IMR-90 (cell line): ENCODE measurements around the gene LRRC4C. TPM values are rescaled to one million over a fixed set of nuclear protein-coding genes. Genes with fewer than 3 reads are reported as not detected.

Experiments
- ATAC-seq: fragments of 200-7000 bp; cut with Tn5 transposase; 2 replicates; pipeline ENCODE4 v1.9.1; 2020; ENCODE audit warnings: low read depth, mild to moderate bottlenecking, moderate library complexity
- BruUV-seq: library from RNA; stranded (reverse); fragments of 400-500 nt; replicated peaks from 2 replicates; lab custom pipeline; 2021; lab: Mats Ljungman, UMichigan
- CTCF ChIA-PET: fragments of 300-600 bp; formaldehyde crosslinking; extraction: SDS; loops from one replicate; lab custom pipeline; 2021; ENCODE audit warnings: antibody characterized with exemption; lab: Yijun Ruan, JAX
- POLR2A ChIA-PET: fragments of 300-600 bp; sonication (Branson Sonifier 250); formaldehyde crosslinking; loops from one replicate; lab custom pipeline; 2022; ENCODE audit warnings: antibody characterized with exemption; ENCODE audit not compliant: unreplicated experiment; lab: Charles Lee
- DNase-seq: peaks from one replicate; pipeline ENCODE4 v3.0.0; 2013
- H2AFZ ChIP-seq: replicated peaks from 2 replicates; pipeline ENCODE3; 2013; ENCODE audit warnings: low read length, mild to moderate bottlenecking; ENCODE audit not compliant: poor library complexity
- H2AK5ac ChIP-seq: 2 replicates; pipeline ENCODE4 v1.6.1; 2013; ENCODE audit warnings: low read depth, low read length, inconsistent platforms
- H2AK9ac ChIP-seq: replicated peaks from 2 replicates; pipeline ENCODE3; 2013; ENCODE audit warnings: mild to moderate bottlenecking, low read depth, low read length, moderate library complexity; ENCODE audit not compliant: poor library complexity
- H2BK120ac ChIP-seq: 2 replicates; pipeline ENCODE4 v1.6.1; 2013; ENCODE audit warnings: low read depth, low read length, inconsistent platforms
- H2BK15ac ChIP-seq: 3 replicates; pipeline ENCODE4 v1.6.1; 2013; ENCODE audit warnings: low read depth, low read length, inconsistent platforms
- H2BK20ac ChIP-seq: 2 replicates; pipeline ENCODE4 v1.6.1; 2013; ENCODE audit warnings: low read depth, mild to moderate bottlenecking, inconsistent platforms, low read length, moderate library complexity
- H2BK5ac ChIP-seq: 2 replicates; pipeline ENCODE4 v1.6.1; 2013; ENCODE audit warnings: mild to moderate bottlenecking, low read depth, low read length, inconsistent platforms; ENCODE audit not compliant: poor library complexity, severe bottlenecking
- H3K14ac ChIP-seq: replicated peaks from 2 replicates; pipeline ENCODE4 v1.6.1; 2013; ENCODE audit warnings: low read depth, low read length, inconsistent platforms
- H3K18ac ChIP-seq: 2 replicates; pipeline ENCODE4 v1.6.1; 2013; ENCODE audit warnings: low read depth, low read length, control low read depth
- H3K23ac ChIP-seq: 2 replicates; pipeline ENCODE4 v1.6.1; 2013; ENCODE audit warnings: low read depth, low read length, inconsistent platforms
- H3K27ac ChIP-seq: 2 replicates; pipeline ENCODE4 v1.5.1; 2013; ENCODE audit warnings: mild to moderate bottlenecking, control low read depth, low read length; ENCODE audit not compliant: insufficient read depth
- H3K27me3 ChIP-seq: 2 replicates; pipeline ENCODE4 v1.6.1; 2013; ENCODE audit warnings: low read length; ENCODE audit not compliant: control insufficient read depth, insufficient read depth
- H3K36me3 ChIP-seq: 2 replicates; pipeline ENCODE4 v1.6.1; 2013; ENCODE audit warnings: low read length, mixed read lengths; ENCODE audit not compliant: control insufficient read depth, insufficient read depth
- H3K4ac ChIP-seq: 2 replicates; pipeline ENCODE4 v1.6.1; 2013; ENCODE audit warnings: low read depth, low read length, inconsistent platforms
- H3K4me1 ChIP-seq: 2 replicates; pipeline ENCODE4 v1.6.1; 2013; ENCODE audit warnings: low read length, mixed read lengths; ENCODE audit not compliant: control insufficient read depth, insufficient read depth
- H3K4me2 ChIP-seq: 2 replicates; pipeline ENCODE4 v1.6.1; 2013; ENCODE audit warnings: low read depth, mild to moderate bottlenecking, control low read depth, low read length, moderate library complexity
- H3K4me3 ChIP-seq: 2 replicates; pipeline ENCODE4 v1.5.1; 2013; ENCODE audit warnings: low read depth, mild to moderate bottlenecking, control low read depth, low read length, moderate library complexity; ENCODE audit not compliant: insufficient read depth
- H3K56ac ChIP-seq: 2 replicates; pipeline ENCODE4 v1.6.1; 2013; ENCODE audit warnings: low read length, inconsistent platforms; ENCODE audit not compliant: insufficient read depth; ENCODE audit errors: extremely low read depth
- H3K79me1 ChIP-seq, 2 experiments: 2 replicates each; pipeline ENCODE4 v1.6.1; 2013; ENCODE audit warnings: low read length in 2 of 2, inconsistent platforms in 1 of 2, low read depth in 1 of 2
- H3K9ac ChIP-seq: 2 replicates; pipeline ENCODE4 v1.6.1; 2013; ENCODE audit warnings: low read depth, low read length, control low read depth
- H3K9me1 ChIP-seq: 2 replicates; pipeline ENCODE4 v1.6.1; 2013; ENCODE audit warnings: low read length, inconsistent platforms; ENCODE audit not compliant: insufficient read depth
- H3K9me3 ChIP-seq: 2 replicates; pipeline ENCODE4 v1.6.1; 2013; ENCODE audit warnings: low read length; ENCODE audit not compliant: control insufficient read depth, insufficient read depth
- H4K20me1 ChIP-seq: 2 replicates; pipeline ENCODE4 v1.6.1; 2013; ENCODE audit warnings: low read length, inconsistent platforms; ENCODE audit not compliant: insufficient read depth
- H4K5ac ChIP-seq: 2 replicates; pipeline ENCODE4 v1.6.1; 2013; ENCODE audit warnings: mild to moderate bottlenecking, low read depth, low read length, control low read depth
- H4K8ac ChIP-seq, 2 experiments: 2 replicates each; pipeline ENCODE4 v1.6.1; 2013; ENCODE audit warnings: low read depth in 2 of 2, low read length in 2 of 2, control low read depth in 1 of 2, inconsistent platforms in 1 of 2
- H4K91ac ChIP-seq: 2 replicates; pipeline ENCODE4 v1.6.1; 2013; ENCODE audit warnings: low read depth, low read length, inconsistent platforms; ENCODE audit not compliant: insufficient read depth
- BHLHE40 ChIP-seq: fragments of 150-350 bp; IDR thresholded peaks from 2 replicates; pipeline ENCODE4 v1.6.1; 2016; ENCODE audit warnings: mild to moderate bottlenecking, low read depth, low read length
- CEBPB ChIP-seq: IDR thresholded peaks from 2 replicates; pipeline ENCODE4 v1.6.1; 2012; ENCODE audit warnings: low read depth, low read length, improper control_type of control experiment
- CHD1 ChIP-seq: IDR thresholded peaks from 2 replicates; pipeline ENCODE4 v1.6.1; 2012; ENCODE audit warnings: low read depth, low read length, improper control_type of control experiment
- FOS ChIP-seq: fragments of 150-350 bp; IDR thresholded peaks from 2 replicates; pipeline ENCODE4 v1.6.1; 2016; ENCODE audit warnings: low read depth, low read length
- MAFK ChIP-seq: IDR thresholded peaks from 2 replicates; pipeline ENCODE4 v1.6.1; 2012; ENCODE audit warnings: low read depth, low read length, improper control_type of control experiment
- MAZ ChIP-seq: IDR thresholded peaks from 2 replicates; pipeline ENCODE4 v1.6.1; 2012; ENCODE audit warnings: low read depth, mild to moderate bottlenecking, low read length, improper control_type of control experiment, moderate library complexity, borderline replicate concordance
- MXI1 ChIP-seq: IDR thresholded peaks from 2 replicates; pipeline ENCODE4 v1.6.1; 2012; ENCODE audit warnings: low read depth, mild to moderate bottlenecking, low read length, moderate library complexity, borderline replicate concordance
- NFE2L2 ChIP-seq: fragments of 150-350 bp; IDR thresholded peaks from 2 replicates; pipeline ENCODE4 v1.6.1; 2016; ENCODE audit warnings: low read depth, mild to moderate bottlenecking, low read length
- POLR2A ChIP-seq: IDR thresholded peaks from 2 replicates; pipeline ENCODE4 v1.6.1; 2012; ENCODE audit warnings: mild to moderate bottlenecking, low read depth, low read length
- RAD21 ChIP-seq: IDR thresholded peaks from 2 replicates; pipeline ENCODE4 v1.6.1; 2012; ENCODE audit warnings: low read length, improper control_type of control experiment
- RCOR1 ChIP-seq: IDR thresholded peaks from 2 replicates; pipeline ENCODE4 v1.6.1; 2012; ENCODE audit warnings: mild to moderate bottlenecking, low read length, improper control_type of control experiment; ENCODE audit not compliant: insufficient replicate concordance
- RFX5 ChIP-seq: IDR thresholded peaks from 2 replicates; pipeline ENCODE4 v1.8.0; 2012; ENCODE audit warnings: low read depth, mild to moderate bottlenecking, low read length, moderate library complexity
- SMC3 ChIP-seq: fragments of 150-350 bp; IDR thresholded peaks from 2 replicates; pipeline ENCODE4 v1.6.1; 2016; ENCODE audit warnings: low read depth, mild to moderate bottlenecking, antibody characterized with exemption, low read length, moderate library complexity
- WGBS, 2 experiments: methylation state at CpG; one replicate each; pipeline versions ENCODE4 v1.1.5 to v1.1.7; 2013; ENCODE audit warnings: missing lambda C conversion rate in 2 of 2; ENCODE audit not compliant: insufficient read length in 1 of 2; ENCODE audit errors: extremely low coverage in 2 of 2; 5-methylcytosine and 5-hydroxymethylcytosine counted together
- dilution Hi-C: fragments of 300-500 bp; cut with HindIII; formaldehyde crosslinking; loops from one replicate; pipeline ENCODE4 v1.14.3; 2018; ENCODE audit warnings: low sequenced_read_pairs; ENCODE audit not compliant: unreplicated experiment
- in situ Hi-C: fragments of 300-500 bp; cut with MboI; formaldehyde crosslinking; loops from 3 replicates; pipeline ENCODE4 v1.14.3; 2019; ENCODE audit warnings: low sequenced_read_pairs, inconsistent platforms, mixed read lengths
- intact Hi-C: fragments of 100-400 bp; cut with micrococcal nuclease; formaldehyde crosslinking; loops from 2 replicates; pipeline ENCODE4 v1.10.0; 2022
- polyA plus RNA-seq, 3 experiments: library from polyadenylated mRNA; depleted of rRNA; stranded (reverse); fragments of >200 nt; gene quantifications; 2 replicates each; pipeline ENCODE4 v1.2.3, GENCODE V29; 2012; ENCODE audit warnings: low replicate concordance in 1 of 3
- total RNA-seq: library from RNA; depleted of rRNA; stranded (reverse); fragments of >200 nt; gene quantifications from 2 replicates; pipeline ENCODE4 v1.2.3, GENCODE V29; 2012
- TF ChIP-seq, protein P1 (sequence below): conservative IDR thresholded peaks from 2 replicates; pipeline ENCODE4 v1.5.1; 2012; ENCODE audit warnings: mild to moderate bottlenecking, low read depth, low read length, improper control_type of control experiment
- TF ChIP-seq, protein P2 (sequence below): fragments of 150-350 bp; IDR thresholded peaks from 2 replicates; pipeline ENCODE4 v1.6.1; 2017; ENCODE audit warnings: mild to moderate bottlenecking, antibody characterized with exemption, low read length, low read depth
- TF ChIP-seq, protein P3 (sequence below): fragments of 150-350 bp; IDR thresholded peaks from 2 replicates; pipeline ENCODE4 v1.6.1; 2016; ENCODE audit warnings: low read depth, mild to moderate bottlenecking, low read length, moderate library complexity, borderline replicate concordance

The LRRC4C gene
- total and polyA plus RNA-seq, 2 of the 4 experiments (the other 2 are of a cell fraction) = under 0.01 to 0.03 TPM

DNA sequence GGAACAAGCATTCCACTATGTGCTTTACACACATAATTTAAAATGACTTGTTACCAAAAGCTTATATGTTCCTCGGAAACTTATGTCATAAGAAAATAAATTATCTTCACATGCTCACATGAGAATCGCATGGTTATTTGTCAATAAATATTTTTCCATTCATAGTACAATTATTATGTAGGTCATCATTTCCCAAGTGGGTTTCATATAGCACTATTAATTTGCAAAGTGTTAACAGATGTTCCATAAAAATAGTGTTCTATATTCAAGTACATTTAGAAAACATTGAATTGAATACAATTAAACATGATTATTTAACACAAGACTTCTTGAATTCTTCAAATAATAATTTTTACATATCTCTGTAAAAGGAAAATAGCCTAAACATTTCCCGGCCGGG is 23.9 kb downstream of the LRRC4C start:
- no peak overlapping the region for H3K27ac ChIP-seq
- H2BK120ac ChIP-seq = no peak overlapping the region
- no peak overlapping the region for H2AFZ ChIP-seq
- H2AK9ac ChIP-seq = no peak overlapping the region
- no CpG with 5 or more reads among the region's 4 CpGs for WGBS, 2 experiments
- no peak overlapping the region for H3K14ac ChIP-seq
- no peaks in the 10 kb centered on the region for H3K4me1 ChIP-seq
- H3K23ac ChIP-seq = no peak overlapping the region
- H3K27me3 ChIP-seq = no peaks in the 10 kb centered on the region
- H3K79me1 ChIP-seq = no peaks in the 10 kb centered on the region
- ChIA-PET CTCF (no interaction called here), POLR2A (no interaction called here)
- no peaks in the 10 kb centered on the region for H4K20me1 ChIP-seq
- H3K56ac ChIP-seq = no peak overlapping the region
- BruUV-seq = no TSS peak
- TF ChIP-seq RFX5 (no peak), FOS (no peak), MAFK (no peak), MXI1 (no peak), NFE2L2 (no peak), CHD1 (no peak), RAD21 (no peak), RCOR1 (no peak), POLR2A (no peak), BHLHE40 (no peak), CEBPB (no peak), SMC3 (no peak), MAZ (no peak)
- TF ChIP-seq, protein P1, sequence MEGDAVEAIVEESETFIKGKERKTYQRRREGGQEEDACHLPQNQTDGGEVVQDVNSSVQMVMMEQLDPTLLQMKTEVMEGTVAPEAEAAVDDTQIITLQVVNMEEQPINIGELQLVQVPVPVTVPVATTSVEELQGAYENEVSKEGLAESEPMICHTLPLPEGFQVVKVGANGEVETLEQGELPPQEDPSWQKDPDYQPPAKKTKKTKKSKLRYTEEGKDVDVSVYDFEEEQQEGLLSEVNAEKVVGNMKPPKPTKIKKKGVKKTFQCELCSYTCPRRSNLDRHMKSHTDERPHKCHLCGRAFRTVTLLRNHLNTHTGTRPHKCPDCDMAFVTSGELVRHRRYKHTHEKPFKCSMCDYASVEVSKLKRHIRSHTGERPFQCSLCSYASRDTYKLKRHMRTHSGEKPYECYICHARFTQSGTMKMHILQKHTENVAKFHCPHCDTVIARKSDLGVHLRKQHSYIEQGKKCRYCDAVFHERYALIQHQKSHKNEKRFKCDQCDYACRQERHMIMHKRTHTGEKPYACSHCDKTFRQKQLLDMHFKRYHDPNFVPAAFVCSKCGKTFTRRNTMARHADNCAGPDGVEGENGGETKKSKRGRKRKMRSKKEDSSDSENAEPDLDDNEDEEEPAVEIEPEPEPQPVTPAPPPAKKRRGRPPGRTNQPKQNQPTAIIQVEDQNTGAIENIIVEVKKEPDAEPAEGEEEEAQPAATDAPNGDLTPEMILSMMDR = no peak
- TF ChIP-seq, protein P2, sequence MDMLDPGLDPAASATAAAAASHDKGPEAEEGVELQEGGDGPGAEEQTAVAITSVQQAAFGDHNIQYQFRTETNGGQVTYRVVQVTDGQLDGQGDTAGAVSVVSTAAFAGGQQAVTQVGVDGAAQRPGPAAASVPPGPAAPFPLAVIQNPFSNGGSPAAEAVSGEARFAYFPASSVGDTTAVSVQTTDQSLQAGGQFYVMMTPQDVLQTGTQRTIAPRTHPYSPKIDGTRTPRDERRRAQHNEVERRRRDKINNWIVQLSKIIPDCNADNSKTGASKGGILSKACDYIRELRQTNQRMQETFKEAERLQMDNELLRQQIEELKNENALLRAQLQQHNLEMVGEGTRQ = no peak
- TF ChIP-seq, protein P3, sequence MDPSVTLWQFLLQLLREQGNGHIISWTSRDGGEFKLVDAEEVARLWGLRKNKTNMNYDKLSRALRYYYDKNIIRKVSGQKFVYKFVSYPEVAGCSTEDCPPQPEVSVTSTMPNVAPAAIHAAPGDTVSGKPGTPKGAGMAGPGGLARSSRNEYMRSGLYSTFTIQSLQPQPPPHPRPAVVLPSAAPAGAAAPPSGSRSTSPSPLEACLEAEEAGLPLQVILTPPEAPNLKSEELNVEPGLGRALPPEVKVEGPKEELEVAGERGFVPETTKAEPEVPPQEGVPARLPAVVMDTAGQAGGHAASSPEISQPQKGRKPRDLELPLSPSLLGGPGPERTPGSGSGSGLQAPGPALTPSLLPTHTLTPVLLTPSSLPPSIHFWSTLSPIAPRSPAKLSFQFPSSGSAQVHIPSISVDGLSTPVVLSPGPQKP = no peak
- in situ Hi-C loops = no loop called here
- H3K9ac ChIP-seq = no peak overlapping the region
- no peak overlapping the region for H3K4me3 ChIP-seq
- H2BK15ac ChIP-seq = no peak overlapping the region
- H4K5ac ChIP-seq = no peak overlapping the region
- no peak for DNase-seq
- ATAC-seq = no peak
- H3K4ac ChIP-seq = no peak overlapping the region
- no peaks in the 10 kb centered on the region for H3K9me1 ChIP-seq
- no peak overlapping the region for H4K91ac ChIP-seq
- no peak overlapping the region for H3K18ac ChIP-seq
- no peak overlapping the region for H2BK20ac ChIP-seq
- intact Hi-C loops = no loop called here
- no peak overlapping the region for H2BK5ac ChIP-seq
- no peak overlapping the region for H2AK5ac ChIP-seq
- no peaks in the 10 kb centered on the region for H3K36me3 ChIP-seq
- H3K9me3 ChIP-seq = no peaks in the 10 kb centered on the region; the same call in 1 of the 2 replicates
- H4K8ac ChIP-seq = no peak overlapping the region
- no peak overlapping the region for H3K4me2 ChIP-seq
- dilution Hi-C loops = no loop called here
